Mucosa of descending colon (tissue), 3 donors: ENCODE measurements around the gene OTULIN. TPM values are rescaled to one million over a fixed set of nuclear protein-coding genes. Genes with fewer than 3 reads are reported as not detected.

ENCODE experiments used
- ATAC-seq: fragments of 200-7000 bp; cut with Tn5 transposase; one replicate; pipeline ENCODE4 v1.9.1; 2020; ENCODE audit warnings: mild to moderate bottlenecking, moderate library complexity
- DNase-seq, 3 donors: peaks; one replicate each; pipeline ENCODE4 v3.0.0-alpha.2; 2020
- H3K36me3 ChIP-seq: fragments of 200-600 bp; one replicate; pipeline ENCODE4 v1.8.0; 2021; ENCODE audit warnings: low read depth, mild to moderate bottlenecking
- H3K4me1 ChIP-seq: fragments of 200-600 bp; one replicate; pipeline ENCODE4 v1.8.0; 2021; ENCODE audit warnings: low read depth, mild to moderate bottlenecking
- H3K4me3 ChIP-seq: fragments of 200-600 bp; one replicate; pipeline ENCODE4 v1.8.0; 2021; ENCODE audit warnings: mild to moderate bottlenecking
- H3K9me3 ChIP-seq: fragments of 200-600 bp; one replicate; pipeline ENCODE4 v1.8.0; 2021; ENCODE audit warnings: mild to moderate bottlenecking
- intact Hi-C, 2 donors: fragments of 100-400 bp; cut with DNase I in 1 of 2; cut with micrococcal nuclease in 1 of 2; formaldehyde crosslinking; loops; one replicate each; pipeline versions ENCODE4 v1.11.0 to v1.11.1; 2022; cut with DNase I, micrococcal nuclease
- total RNA-seq, 3 donors: library from RNA; stranded (reverse); fragmentation: NEBNext Ultra II Directional in 2 of 3; extraction: Animal tissue kit (Norgen Biotek cat#: 25700) in 2 of 3; gene quantifications; one replicate each; pipeline versions ENCODE4 v1.2.1 to v1.2.4, GENCODE V29; 2021 to 2023
- TF ChIP-seq, protein P1 (sequence below): fragments of 200-600 bp; IDR thresholded peaks from one replicate; pipeline ENCODE4 v1.8.0; 2022; ENCODE audit warnings: antibody characterized with exemption, mild to moderate bottlenecking
- donor health status: DM: no; HTN: no; CAD: no; lungs with moderate emphysema.
- donor health status: DM: no; HTN: no; CAD: no.
- donor health status: DM: no; HTN: yes; CAD: no.

The OTULIN gene
- total RNA-seq, 3 donors from 2014 or later = 21.9 to 29.6 (median 29.5) TPM

- no peak for DNase-seq
- ATAC-seq = no peak
- TF ChIP-seq, protein P1, sequence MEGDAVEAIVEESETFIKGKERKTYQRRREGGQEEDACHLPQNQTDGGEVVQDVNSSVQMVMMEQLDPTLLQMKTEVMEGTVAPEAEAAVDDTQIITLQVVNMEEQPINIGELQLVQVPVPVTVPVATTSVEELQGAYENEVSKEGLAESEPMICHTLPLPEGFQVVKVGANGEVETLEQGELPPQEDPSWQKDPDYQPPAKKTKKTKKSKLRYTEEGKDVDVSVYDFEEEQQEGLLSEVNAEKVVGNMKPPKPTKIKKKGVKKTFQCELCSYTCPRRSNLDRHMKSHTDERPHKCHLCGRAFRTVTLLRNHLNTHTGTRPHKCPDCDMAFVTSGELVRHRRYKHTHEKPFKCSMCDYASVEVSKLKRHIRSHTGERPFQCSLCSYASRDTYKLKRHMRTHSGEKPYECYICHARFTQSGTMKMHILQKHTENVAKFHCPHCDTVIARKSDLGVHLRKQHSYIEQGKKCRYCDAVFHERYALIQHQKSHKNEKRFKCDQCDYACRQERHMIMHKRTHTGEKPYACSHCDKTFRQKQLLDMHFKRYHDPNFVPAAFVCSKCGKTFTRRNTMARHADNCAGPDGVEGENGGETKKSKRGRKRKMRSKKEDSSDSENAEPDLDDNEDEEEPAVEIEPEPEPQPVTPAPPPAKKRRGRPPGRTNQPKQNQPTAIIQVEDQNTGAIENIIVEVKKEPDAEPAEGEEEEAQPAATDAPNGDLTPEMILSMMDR = no peak
Measured at GRCh38 chr5:14655146-14655741, 9.3 kb upstream of the OTULIN start.

DNA sequence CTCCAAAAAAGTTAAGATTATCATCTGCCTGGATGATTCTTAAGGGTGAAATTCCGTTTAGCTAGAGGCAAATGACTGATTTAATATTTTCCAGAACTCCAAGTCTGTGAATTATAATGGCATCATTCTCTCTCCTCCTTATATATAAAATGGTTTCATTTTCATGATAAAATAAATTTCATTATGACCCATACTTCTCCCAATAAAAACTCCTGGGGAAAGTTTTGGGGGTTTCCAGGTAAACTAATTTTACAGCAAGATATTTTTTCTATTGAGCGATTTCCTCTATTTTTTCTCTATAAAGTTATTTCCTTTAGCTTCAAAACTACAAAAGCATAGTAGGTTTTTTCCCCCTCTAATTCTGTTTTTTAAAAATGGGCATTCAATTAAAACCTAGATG is 7.6 kb upstream of the OTULIN start:
- DNase-seq (no peak), ATAC-seq (no peak)
- Histone ChIP-seq H3K4me3 (no peak overlapping the region), H3K9me3 (no peaks in the 10 kb centered on the region), H3K36me3 (no peaks in the 10 kb centered on the region), H3K4me1 (no peaks in the 10 kb centered on the region)
- intact Hi-C loops = no loop called here
- TF ChIP-seq, protein P1 = no peak

More at GRCh38 chr5:14655146-14655741, 9.3 kb upstream of the OTULIN start:
- intact Hi-C loops = no loop called here
- Histone ChIP-seq H3K4me3 (no peak overlapping the region), H3K9me3 (no peaks in the 10 kb centered on the region), H3K4me1 (no peaks in the 10 kb centered on the region), H3K36me3 (no peaks in the 10 kb centered on the region)

GRCh38 chr5:14659821-14660607 is 4.5 kb upstream of the OTULIN start:
- Histone ChIP-seq H3K9me3 (no peaks in the 10 kb centered on the region), H3K4me1 (peaks cover 6% of the 10 kb centered on the region), H3K36me3 (no peaks in the 10 kb centered on the region), H3K4me3 (no peak overlapping the region)
- intact Hi-C loops = no loop called here
- ATAC-seq (no peak), DNase-seq (no peak)
- TF ChIP-seq, protein P1 = no peak

GRCh38 chr5:14660833-14661232 is 3.7 kb upstream of the OTULIN start:
- H3K36me3 ChIP-seq = no peaks in the 10 kb centered on the region
- no peak for ATAC-seq
- H3K9me3 ChIP-seq = no peaks in the 10 kb centered on the region
- no peak overlapping the region for H3K4me3 ChIP-seq
- intact Hi-C loops = no loop called here
- peaks cover 10% of the 10 kb centered on the region for H3K4me1 ChIP-seq
- TF ChIP-seq, protein P1 = no peak
- DNase-seq = no peak

DNA sequence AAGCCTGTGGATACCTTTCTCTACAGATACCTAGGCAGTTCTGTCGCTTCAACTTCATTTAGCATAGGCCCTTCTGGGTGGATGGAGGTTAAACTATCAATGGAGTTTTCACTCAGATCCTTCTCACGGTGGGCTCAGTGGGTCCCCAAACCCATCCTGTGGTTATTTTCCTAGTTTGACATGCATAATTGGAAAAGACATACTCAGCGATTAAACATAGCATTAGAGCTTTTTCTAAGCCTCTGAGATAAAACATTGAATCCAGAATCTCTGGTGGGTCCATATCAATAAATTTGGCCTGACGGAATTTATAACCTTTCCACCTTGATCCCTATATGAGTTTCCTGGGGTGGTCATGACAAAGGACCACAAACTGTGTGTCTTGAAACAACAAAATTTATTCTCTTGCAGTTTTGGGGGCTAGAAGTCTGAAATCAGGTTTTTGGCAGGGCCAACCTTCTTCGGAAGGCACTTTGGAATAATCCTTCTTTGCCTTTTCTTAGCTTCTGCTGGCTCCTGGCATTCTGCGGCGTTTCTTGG is 1.7 kb upstream of the OTULIN start:
- Histone ChIP-seq H3K36me3 (no peaks in the 10 kb centered on the region), H3K9me3 (no peaks in the 10 kb centered on the region), H3K4me1 (peaks cover 21% of the 10 kb centered on the region), H3K4me3 (no peak overlapping the region)
- DNase-seq = no peak
- ATAC-seq = no peak
- intact Hi-C loops = no loop called here
- TF ChIP-seq, protein P1 = no peak
